ENCODE measurements around the gene DOK3.
A peak's percentile ranks its signal among the peaks of the same experiment; 100 is the strongest.

The DOK3 gene

GRCh38 chr5:177501874-177502678 lies 7.5 kb downstream of the DOK3 start:
- H3K27ac ChIP-seq: no peak overlapping the region
- TF ChIP-seq, protein P1, sequence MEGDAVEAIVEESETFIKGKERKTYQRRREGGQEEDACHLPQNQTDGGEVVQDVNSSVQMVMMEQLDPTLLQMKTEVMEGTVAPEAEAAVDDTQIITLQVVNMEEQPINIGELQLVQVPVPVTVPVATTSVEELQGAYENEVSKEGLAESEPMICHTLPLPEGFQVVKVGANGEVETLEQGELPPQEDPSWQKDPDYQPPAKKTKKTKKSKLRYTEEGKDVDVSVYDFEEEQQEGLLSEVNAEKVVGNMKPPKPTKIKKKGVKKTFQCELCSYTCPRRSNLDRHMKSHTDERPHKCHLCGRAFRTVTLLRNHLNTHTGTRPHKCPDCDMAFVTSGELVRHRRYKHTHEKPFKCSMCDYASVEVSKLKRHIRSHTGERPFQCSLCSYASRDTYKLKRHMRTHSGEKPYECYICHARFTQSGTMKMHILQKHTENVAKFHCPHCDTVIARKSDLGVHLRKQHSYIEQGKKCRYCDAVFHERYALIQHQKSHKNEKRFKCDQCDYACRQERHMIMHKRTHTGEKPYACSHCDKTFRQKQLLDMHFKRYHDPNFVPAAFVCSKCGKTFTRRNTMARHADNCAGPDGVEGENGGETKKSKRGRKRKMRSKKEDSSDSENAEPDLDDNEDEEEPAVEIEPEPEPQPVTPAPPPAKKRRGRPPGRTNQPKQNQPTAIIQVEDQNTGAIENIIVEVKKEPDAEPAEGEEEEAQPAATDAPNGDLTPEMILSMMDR (conservative IDR thresholded peaks at IDR 0.05): no peak
- TF ChIP-seq ZFX (IDR thresholded peaks at IDR 0.05): no peak

DNA sequence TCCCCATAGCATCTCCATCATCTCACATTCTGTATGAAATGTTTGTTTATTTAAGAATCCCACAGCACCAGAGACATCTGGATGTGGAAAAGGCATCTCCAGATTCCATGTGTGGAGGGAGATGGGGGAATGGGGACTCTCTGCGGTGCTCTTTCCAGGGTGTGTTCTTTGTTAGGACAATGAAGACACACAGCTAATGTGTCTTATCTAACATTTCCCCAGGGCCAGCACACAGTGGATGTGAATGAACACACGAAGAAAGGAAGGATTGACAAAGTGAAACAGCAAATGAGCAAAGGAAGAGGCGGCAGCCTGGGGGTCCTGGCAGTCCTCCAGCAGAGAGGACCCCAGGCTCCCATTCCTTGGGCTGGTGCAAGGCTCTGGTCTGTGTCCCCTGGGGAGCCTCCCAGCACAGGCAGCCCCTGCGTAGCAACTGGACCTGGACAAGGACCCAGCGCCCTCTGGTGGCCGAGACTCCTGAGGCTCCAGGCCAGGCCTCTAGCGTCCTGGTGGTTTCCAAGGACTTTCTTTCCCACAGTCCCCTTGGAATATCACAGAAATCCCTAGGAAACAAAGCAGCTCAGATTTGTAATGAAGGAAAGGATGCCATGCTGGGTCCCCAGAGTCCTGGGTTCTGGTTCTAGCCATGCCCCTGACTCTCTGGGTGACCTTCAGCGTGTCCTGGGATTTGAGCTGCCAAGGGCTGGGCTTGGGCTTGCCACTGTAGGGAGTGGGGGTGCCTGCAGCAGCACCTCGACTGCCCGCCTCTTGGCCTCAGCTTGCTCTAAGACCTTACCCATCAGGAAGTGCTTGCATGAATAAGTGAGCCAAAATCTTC lies 8.7 kb downstream of the DOK3 start:
- TF ChIP-seq, protein P1 (conservative IDR thresholded peaks at IDR 0.05): peak; percentile 99
- TF ChIP-seq ZFX (IDR thresholded peaks at IDR 0.05): no peak
- H3K27ac ChIP-seq: no peak overlapping the region

DNA sequence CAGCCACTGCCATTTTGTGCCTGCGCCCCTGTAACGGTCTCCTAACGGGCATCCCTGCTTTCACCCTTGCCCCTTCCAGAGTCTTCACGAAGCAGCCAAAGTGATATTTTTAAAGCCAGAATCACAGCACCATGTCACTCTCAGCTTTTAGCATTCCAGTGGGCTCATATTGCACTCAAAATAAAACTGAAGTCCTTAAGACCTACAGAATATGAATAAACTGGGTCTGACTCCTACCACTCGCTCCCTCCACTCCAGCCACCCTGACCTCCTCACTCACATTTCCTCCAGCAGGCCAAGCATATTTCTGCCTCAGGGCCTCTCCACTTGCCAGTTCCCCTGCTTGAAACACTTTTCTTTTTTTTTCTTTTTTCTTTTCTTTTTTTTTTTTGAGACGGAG lies 9.8 kb downstream of the DOK3 start:
- no peak overlapping the region for H3K27ac ChIP-seq
- TF ChIP-seq, protein P1 (conservative IDR thresholded peaks at IDR 0.05): no peak
- no peak for TF ChIP-seq ZFX (IDR thresholded peaks at IDR 0.05)

DNA sequence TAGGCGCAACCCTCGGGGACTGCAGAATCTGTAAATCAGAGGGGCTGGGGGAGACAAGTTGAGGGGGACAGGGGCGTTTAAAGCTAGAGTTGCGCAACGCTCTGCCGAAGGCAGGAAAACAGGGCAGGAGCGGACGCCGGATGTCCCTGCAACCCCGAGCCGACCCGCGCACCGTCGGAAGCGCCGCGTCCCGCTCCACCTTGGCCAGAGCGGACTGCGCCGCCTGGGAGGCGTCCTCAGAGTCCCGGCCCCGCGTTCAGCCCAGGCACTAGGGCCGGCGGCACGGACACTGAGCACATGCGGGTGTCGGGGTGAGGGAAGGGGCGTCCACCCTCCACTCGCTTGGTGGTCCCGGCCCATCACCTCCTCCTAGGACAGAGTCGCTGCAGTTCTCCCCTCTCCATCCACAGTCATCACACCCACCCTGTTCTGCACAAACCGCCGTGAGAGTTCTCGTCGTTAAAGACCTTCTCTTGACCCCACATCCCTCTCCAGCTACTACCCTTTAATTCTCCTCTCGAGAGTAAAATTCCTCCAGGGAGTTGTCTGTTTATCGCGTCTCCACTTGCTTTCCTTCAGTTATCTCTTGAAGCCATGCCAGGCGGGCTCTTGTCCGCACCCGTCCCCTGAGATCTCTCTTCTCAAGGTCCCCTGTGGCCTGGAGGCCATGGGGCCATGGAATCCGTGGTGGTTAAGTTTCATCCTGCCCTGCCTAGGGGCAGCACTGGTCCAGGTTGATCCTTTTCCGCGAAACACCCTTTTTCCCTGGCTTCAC lies 11.4 kb downstream of the DOK3 start:
- TF ChIP-seq ZFX (IDR thresholded peaks at IDR 0.05): no peak
- TF ChIP-seq, protein P1 (conservative IDR thresholded peaks at IDR 0.05): no peak

GRCh38 chr5:177497292-177498012 lies 12.2 kb downstream of the DOK3 start, which contains the start of gene PDLIM7:
Gene PDLIM7, minus strand, starts transcription at chr5:177497604. Its CDS starts 1,092 bp downstream, at chr5:177496512.
- TF ChIP-seq, protein P1 (conservative IDR thresholded peaks at IDR 0.05): peak; percentile 42
- no peak for TF ChIP-seq ZFX (IDR thresholded peaks at IDR 0.05)
- peak within 1 kb of the TSS; percentile 76 for H3K27ac ChIP-seq

More for the DNA sequence above, 11.4 kb downstream of the DOK3 start:
- H3K27ac ChIP-seq: peak overlapping the region; percentile 76

GRCh38 chr5:177496727-177497291 lies 12.8 kb downstream of the DOK3 start:
- TF ChIP-seq, protein P1 (conservative IDR thresholded peaks at IDR 0.05): no peak
- no peak for TF ChIP-seq ZFX (IDR thresholded peaks at IDR 0.05)
- H3K27ac ChIP-seq: peak overlapping the region; percentile 76
